B cell (primary cell): ENCODE measurements around the gene SIGLEC14. TPM values are rescaled to one million over a fixed set of nuclear protein-coding genes. Genes with fewer than 3 reads are reported as not detected.

ENCODE experiments used
- ATAC-seq: fragments of 200-7000 bp; cut with Tn5 transposase; one replicate; pipeline ENCODE4 v1.10.0; 2021; ENCODE audit warnings: low read depth, mild to moderate bottlenecking, moderate number of reproducible peaks, moderate library complexity
- CTCF ChIA-PET: fragments of 350-600 bp; sonication (Branson Sonifier 250); formaldehyde crosslinking; loops from one replicate; lab custom pipeline; 2021; ENCODE audit warnings: antibody characterized with exemption, inconsistent platforms; lab: Charles Lee
- POLR2A ChIA-PET: fragments of 350-600 bp; sonication (Branson Sonifier 250); formaldehyde crosslinking; loops from one replicate; lab custom pipeline; 2021; ENCODE audit warnings: antibody characterized with exemption; lab: Charles Lee
- DNase-seq: peaks from one replicate; pipeline ENCODE4 v3.0.0; 2013
- H2AFZ ChIP-seq: 2 replicates; pipeline ENCODE4 v1.6.1; 2012; ENCODE audit warnings: mild to moderate bottlenecking, low read depth, low read length; ENCODE audit not compliant: insufficient read depth, poor library complexity, severe bottlenecking
- H3K27ac ChIP-seq, 2 donors: 1 replicate in 1 of 2; 2 replicates in 1 of 2; pipeline ENCODE4 v1.5.1; 2012 to 2013; ENCODE audit warnings: low read length in 2 of 2, mild to moderate bottlenecking in 2 of 2, moderate library complexity in 1 of 2
- H3K27me3 ChIP-seq, 4 experiments: fragments of 200-600 bp in 1 of 4; sonication (generic) in 1 of 4; replicated peaks in 1 of 4; 1 replicate in 2 of 4; 2 replicates in 2 of 4; pipeline versions ENCODE4 v1.6.1 to v1.7.0; 2013 to 2016; ENCODE audit warnings: low read length in 3 of 4, mild to moderate bottlenecking in 2 of 4, mixed read lengths in 1 of 4, moderate library complexity in 1 of 4; ENCODE audit not compliant: insufficient read depth in 4 of 4, control insufficient read depth in 3 of 4; ENCODE audit errors: control extremely low read depth in 1 of 4
- H3K36me3 ChIP-seq, 2 experiments: replicated peaks in 1 of 2; 1 replicate in 1 of 2; 2 replicates in 1 of 2; pipeline versions ENCODE4 v1.6.1 to v1.7.1; 2013; ENCODE audit warnings: low read length in 1 of 2; ENCODE audit not compliant: insufficient read depth in 2 of 2, control insufficient read depth in 1 of 2; ENCODE audit errors: control extremely low read depth in 1 of 2, extremely low read depth in 1 of 2
- H3K4me1 ChIP-seq, 2 donors: fragments of 200-600 bp in 1 of 2; sonication (generic) in 1 of 2; 1 replicate in 1 of 2; 2 replicates in 1 of 2; pipeline versions ENCODE4 v1.5.1 to v1.6.1; 2013 to 2017; ENCODE audit warnings: low read length in 2 of 2; ENCODE audit not compliant: control insufficient read depth in 2 of 2, insufficient read depth in 2 of 2
- H3K4me2 ChIP-seq: replicated peaks from 2 replicates; pipeline ENCODE3; 2012; ENCODE audit warnings: mild to moderate bottlenecking, low read depth, low read length; ENCODE audit not compliant: poor library complexity, severe bottlenecking
- H3K4me3 ChIP-seq, 5 experiments: fragments of 200-600 bp in 1 of 5; sonication (generic) in 1 of 5; 1 replicate in 3 of 5; 2 replicates in 2 of 5; pipeline versions ENCODE4 v1.5.1 to v1.7.0; 2011 to 2016; ENCODE audit warnings: low read length in 4 of 5, mild to moderate bottlenecking in 4 of 5, low read depth in 2 of 5, control low read depth in 1 of 5, moderate library complexity in 1 of 5; ENCODE audit not compliant: insufficient read depth in 1 of 5; ENCODE audit errors: control extremely low read depth in 1 of 5, extremely low read depth in 1 of 5
- H3K79me2 ChIP-seq: fragments of 200-600 bp; sonication (generic); one replicate; pipeline ENCODE4 v1.6.0; 2016; ENCODE audit warnings: low read length; ENCODE audit not compliant: control insufficient read depth, insufficient read depth
- H3K9ac ChIP-seq: fragments of 200-600 bp; sonication (generic); 2 replicates; pipeline ENCODE4 v1.6.1; 2017; ENCODE audit warnings: mild to moderate bottlenecking, low read length, moderate library complexity
- H3K9me3 ChIP-seq, 3 donors: one replicate each; pipeline versions ENCODE4 v1.6.1 to v1.7.1; 2013; ENCODE audit warnings: low read length in 2 of 3; ENCODE audit not compliant: control insufficient read depth in 2 of 3, insufficient read depth in 1 of 3; ENCODE audit errors: control extremely low read depth in 1 of 3
- H4K20me1 ChIP-seq: 2 replicates; pipeline ENCODE4 v1.6.0; 2012; ENCODE audit warnings: mild to moderate bottlenecking, low read length; ENCODE audit not compliant: insufficient read depth, control insufficient read depth, poor library complexity, severe bottlenecking
- H3K27ac Mint-ChIP-seq: one replicate; pipeline ENCODE4 v1.8.0; 2021; ENCODE audit warnings: mixed read lengths
- H3K27me3 Mint-ChIP-seq: one replicate; pipeline ENCODE4 v1.8.0; 2021; ENCODE audit warnings: mixed read lengths
- H3K4me1 Mint-ChIP-seq: one replicate; pipeline ENCODE4 v1.8.0; 2021; ENCODE audit warnings: mixed read lengths
- H3K4me3 Mint-ChIP-seq: one replicate; pipeline ENCODE4 v1.8.0; 2021; ENCODE audit warnings: mixed read lengths
- H3K9me3 Mint-ChIP-seq: one replicate; pipeline ENCODE4 v1.8.0; 2022; ENCODE audit warnings: mixed read lengths; ENCODE audit not compliant: insufficient read depth
- EZH2 ChIP-seq: IDR thresholded peaks from 2 replicates; pipeline ENCODE4 v1.6.1; 2012; ENCODE audit warnings: borderline replicate concordance, low read depth, mild to moderate bottlenecking, moderate library complexity, low read length; ENCODE audit not compliant: insufficient read depth, poor library complexity, severe bottlenecking
- WGBS: methylation state at CpG from one replicate; pipeline ENCODE4 v1.1.5; 2013; ENCODE audit warnings: missing lambda C conversion rate; ENCODE audit not compliant: insufficient coverage; 5-methylcytosine and 5-hydroxymethylcytosine counted together
- intact Hi-C: fragments of 100-400 bp; cut with micrococcal nuclease; formaldehyde crosslinking; loops from one replicate; pipeline ENCODE4 v1.10.0; 2022
- polyA plus RNA-seq: library from polyadenylated mRNA; depleted of rRNA; stranded (reverse); fragments of >200 nt; gene quantifications from 2 replicates; pipeline ENCODE4 v1.2.3, GENCODE V29; 2012
- total RNA-seq, 2 donors: library from RNA; stranded (reverse); fragments of 120-200 nt in 1 of 2; gene quantifications; 1 replicate in 1 of 2; 2 replicates in 1 of 2; pipeline versions ENCODE4 v1.2.3 to v1.2.4, GENCODE V29; 2013 to 2022
- TF ChIP-seq, protein P1 (sequence below): fragments of 200-600 bp; IDR thresholded peaks from one replicate; pipeline ENCODE4 v1.8.0; 2022; ENCODE audit warnings: antibody characterized with exemption, mild to moderate bottlenecking

SIGLEC14 gene
- total and polyA plus RNA-seq, 2 donors (not counting 1 experiment from before 2014, with no cell fraction given), result 11.2 to 30.0 TPM

DNA sequence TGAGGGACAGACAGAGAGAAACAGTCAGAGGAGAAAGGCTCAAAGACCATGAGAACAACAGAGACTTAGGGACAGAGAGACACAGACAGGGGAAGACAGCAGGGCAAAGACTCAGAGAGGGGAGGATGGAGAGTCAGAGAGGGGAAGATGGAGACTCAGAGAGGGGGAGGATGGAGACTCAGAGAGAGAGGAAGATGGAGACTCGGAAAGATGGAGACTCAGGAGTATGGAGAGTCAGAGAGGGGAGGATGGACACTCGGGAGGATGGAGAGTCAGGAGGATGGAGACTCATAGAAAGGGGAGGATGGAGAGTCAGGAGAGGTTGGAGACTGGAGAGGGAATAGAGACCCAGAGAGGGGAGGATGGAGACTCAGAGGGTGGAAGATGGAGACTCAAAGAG, 47.2 kb upstream of the SIGLEC14 start:
- intact Hi-C loops, result no loop called here
- H3K27ac Mint-ChIP-seq, result no peak overlapping the region
- WGBS, result 94% methylated on average over 2 of the region's 2 CpGs
- Histone ChIP-seq H2AFZ (no peak overlapping the region), H3K9ac (no peak overlapping the region), H4K20me1 (no peaks in the 10 kb centered on the region), H3K27ac (no peak overlapping the region), H3K79me2 (no peaks in the 10 kb centered on the region), H3K36me3 (no peaks in the 10 kb centered on the region), H3K9me3 (peaks cover 0 to 11% (median 0%) of the 10 kb centered on the region in 3 donors), H3K27me3 (peaks cover 0 to 37% (median 10%) of the 10 kb centered on the region in 4 experiments), H3K4me1 (peaks cover 15 to 17% of the 10 kb centered on the region in 2 donors), H3K4me2 (no peak overlapping the region), H3K4me3 (no peak overlapping the region)
- no peak overlapping the region for H3K4me3 Mint-ChIP-seq
- no peak for DNase-seq
- ChIA-PET POLR2A (no interaction called here), CTCF (no interaction called here)
- ATAC-seq, result no peak
- TF ChIP-seq EZH2, result no peak
- TF ChIP-seq, protein P1, sequence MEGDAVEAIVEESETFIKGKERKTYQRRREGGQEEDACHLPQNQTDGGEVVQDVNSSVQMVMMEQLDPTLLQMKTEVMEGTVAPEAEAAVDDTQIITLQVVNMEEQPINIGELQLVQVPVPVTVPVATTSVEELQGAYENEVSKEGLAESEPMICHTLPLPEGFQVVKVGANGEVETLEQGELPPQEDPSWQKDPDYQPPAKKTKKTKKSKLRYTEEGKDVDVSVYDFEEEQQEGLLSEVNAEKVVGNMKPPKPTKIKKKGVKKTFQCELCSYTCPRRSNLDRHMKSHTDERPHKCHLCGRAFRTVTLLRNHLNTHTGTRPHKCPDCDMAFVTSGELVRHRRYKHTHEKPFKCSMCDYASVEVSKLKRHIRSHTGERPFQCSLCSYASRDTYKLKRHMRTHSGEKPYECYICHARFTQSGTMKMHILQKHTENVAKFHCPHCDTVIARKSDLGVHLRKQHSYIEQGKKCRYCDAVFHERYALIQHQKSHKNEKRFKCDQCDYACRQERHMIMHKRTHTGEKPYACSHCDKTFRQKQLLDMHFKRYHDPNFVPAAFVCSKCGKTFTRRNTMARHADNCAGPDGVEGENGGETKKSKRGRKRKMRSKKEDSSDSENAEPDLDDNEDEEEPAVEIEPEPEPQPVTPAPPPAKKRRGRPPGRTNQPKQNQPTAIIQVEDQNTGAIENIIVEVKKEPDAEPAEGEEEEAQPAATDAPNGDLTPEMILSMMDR, result no peak
- H3K27me3 Mint-ChIP-seq, result peaks cover 46% of the 10 kb centered on the region
- H3K4me1 Mint-ChIP-seq, result peaks cover 9% of the 10 kb centered on the region
- H3K9me3 Mint-ChIP-seq, result no peaks in the 10 kb centered on the region

DNA sequence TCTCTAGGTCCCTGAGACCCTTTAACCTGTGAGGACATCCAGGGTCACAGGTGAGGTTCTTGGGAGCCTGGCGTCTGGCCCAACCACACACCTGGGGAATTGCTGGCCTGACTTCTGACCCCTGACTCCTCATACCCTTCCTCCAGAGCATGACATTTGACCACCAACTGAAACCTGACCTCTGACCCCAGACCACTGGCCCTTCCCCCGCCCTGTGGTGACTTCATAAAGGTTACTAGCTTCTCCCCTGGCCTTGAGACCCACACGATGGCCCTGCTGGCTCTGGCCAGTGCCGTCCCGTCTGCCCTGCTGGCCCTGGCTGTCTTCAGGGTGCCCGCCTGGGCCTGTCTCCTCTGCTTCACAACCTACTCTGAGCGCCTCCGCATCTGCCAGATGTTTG, 46.6 kb upstream of the SIGLEC14 start, which contains the start of gene SPACA6:
SPACA6 (plus strand) TSS at position 71 of the 400 bp plus-strand sequence; CDS start at position 268, 197 bp downstream.
- peaks cover 0 to 38% (median 15%) of the 10 kb centered on the region in 4 experiments for H3K27me3 ChIP-seq
- no peak within 1 kb of the TSS for H2AFZ ChIP-seq
- POLR2A ChIA-PET, result no interaction called here
- DNase-seq (no peak), ATAC-seq (no peak)
- no peaks in the 10 kb centered on the region for H3K36me3 ChIP-seq
- peaks cover 15% of the 10 kb centered on the region for H3K4me1 Mint-ChIP-seq
- H3K4me2 ChIP-seq, result no peak within 1 kb of the TSS
- H3K79me2 ChIP-seq, result no peaks in the 10 kb centered on the region
- H3K4me1 ChIP-seq, result peaks cover 15 to 23% of the 10 kb centered on the region in 2 donors
- CTCF ChIA-PET, result no interaction called here
- H3K9ac ChIP-seq, result no peak within 1 kb of the TSS
- H3K27me3 Mint-ChIP-seq, result peaks cover 46% of the 10 kb centered on the region
- no peak within 1 kb of the TSS for H3K27ac ChIP-seq
- 98% methylated on average over 8 of the region's 8 CpGs for WGBS
- H3K4me3 Mint-ChIP-seq, result no peak within 1 kb of the TSS
- no peak within 1 kb of the TSS for H3K4me3 ChIP-seq
- H3K9me3 ChIP-seq, result peaks cover 0 to 11% (median 0%) of the 10 kb centered on the region in 3 donors
- no peaks in the 10 kb centered on the region for H4K20me1 ChIP-seq
- no peak within 1 kb of the TSS for H3K27ac Mint-ChIP-seq
- H3K9me3 Mint-ChIP-seq, result no peaks in the 10 kb centered on the region
- intact Hi-C loops, result no loop called here
- no peak for TF ChIP-seq EZH2
- TF ChIP-seq, protein P1, result no peak
